ENCODE data around the gene SRPK3. TPM values are rescaled to one million over a fixed set of nuclear protein-coding genes. Genes with fewer than 3 reads are reported as not detected.

The SRPK3 gene
- total RNA-seq, 2 experiments from 2014 or later = 0.09 TPM; not detected in 1

- Mint-ChIP-seq H3K27ac (no peak overlapping the region), H3K9me3 (no peaks in the 10 kb centered on the region), H3K4me1 (ENCODE audit: low read depth) (no peaks in the 10 kb centered on the region), H3K27me3 (no peaks in the 10 kb centered on the region), H3K4me3 (no peak overlapping the region), H3K36me3 (ENCODE audit: low read depth) (no peaks in the 10 kb centered on the region)
- ChIA-PET POLR2A (no interaction called here), CTCF (no interaction called here)
- intact Hi-C loops (cut with micrococcal nuclease) = no loop called here
- no peak for TF ChIP-seq CTCF (IDR thresholded peaks at IDR 0.05)
- DNase-seq (no peak), ATAC-seq (no peak)
Observed at GRCh38 chrX:153803211-153804099, 22.6 kb downstream of the SRPK3 start.

- intact Hi-C loops (cut with micrococcal nuclease) = no loop called here
- Mint-ChIP-seq H3K27me3 (no peaks in the 10 kb centered on the region), H3K27ac (no peak overlapping the region), H3K36me3 (ENCODE audit: low read depth) (no peaks in the 10 kb centered on the region), H3K4me3 (no peak overlapping the region), H3K9me3 (no peaks in the 10 kb centered on the region), H3K4me1 (ENCODE audit: low read depth) (no peaks in the 10 kb centered on the region)
- no peak for DNase-seq
- no peak for TF ChIP-seq CTCF (IDR thresholded peaks at IDR 0.05)
- ChIA-PET POLR2A (no interaction called here), CTCF (no interaction called here)
- ATAC-seq = no peak
Observed at GRCh38 chrX:153804100-153804595, 23.3 kb downstream of the SRPK3 start.

- H3K4me1 Mint-ChIP-seq (ENCODE audit: low read depth) = no peaks in the 10 kb centered on the region
- CTCF ChIA-PET = no interaction called here
- POLR2A ChIA-PET = no interaction called here
- no peaks in the 10 kb centered on the region for H3K27me3 Mint-ChIP-seq
- DNase-seq (no peak), ATAC-seq (no peak)
- TF ChIP-seq CTCF (IDR thresholded peaks at IDR 0.05) = no peak
- no peak overlapping the region for H3K4me3 Mint-ChIP-seq
- intact Hi-C loops (cut with micrococcal nuclease) = no loop called here
- no peak overlapping the region for H3K27ac Mint-ChIP-seq
- no peaks in the 10 kb centered on the region for H3K9me3 Mint-ChIP-seq
- no peaks in the 10 kb centered on the region for H3K36me3 Mint-ChIP-seq (ENCODE audit: low read depth)
Observed at GRCh38 chrX:153804621-153805020, 23.8 kb downstream of the SRPK3 start.

GRCh38 chrX:153805436-153805835 is 24.6 kb downstream of the SRPK3 start:
- ATAC-seq = no peak
- no peaks in the 10 kb centered on the region for H3K27me3 Mint-ChIP-seq
- no peaks in the 10 kb centered on the region for H3K36me3 Mint-ChIP-seq (ENCODE audit: low read depth)
- no peak overlapping the region for H3K4me3 Mint-ChIP-seq
- no peaks in the 10 kb centered on the region for H3K9me3 Mint-ChIP-seq
- no peaks in the 10 kb centered on the region for H3K4me1 Mint-ChIP-seq (ENCODE audit: low read depth)
- intact Hi-C loops (cut with micrococcal nuclease) = no loop called here
- H3K27ac Mint-ChIP-seq = no peak overlapping the region
- DNase-seq = no peak
- ChIA-PET POLR2A (interaction anchor here (0.9 kb wide), 1 partner anchor 11 kb away, joined by 3 read pairs; the partner anchor contains the start of gene SSR4), CTCF (no interaction called here)
- no peak for TF ChIP-seq CTCF (IDR thresholded peaks at IDR 0.05)

- no peaks in the 10 kb centered on the region for H3K9me3 Mint-ChIP-seq
- ATAC-seq (no peak), DNase-seq (no peak)
- ChIA-PET CTCF (no interaction called here), POLR2A (no interaction called here)
- no peak for TF ChIP-seq CTCF (IDR thresholded peaks at IDR 0.05)
- no peaks in the 10 kb centered on the region for H3K27me3 Mint-ChIP-seq
- no peak overlapping the region for H3K27ac Mint-ChIP-seq
- intact Hi-C loops (cut with micrococcal nuclease) = no loop called here
- no peak overlapping the region for H3K4me3 Mint-ChIP-seq
- no peaks in the 10 kb centered on the region for H3K4me1 Mint-ChIP-seq (ENCODE audit: low read depth)
- H3K36me3 Mint-ChIP-seq (ENCODE audit: low read depth) = no peaks in the 10 kb centered on the region
Observed at GRCh38 chrX:153806999-153807575, 26.2 kb downstream of the SRPK3 start.
